K562 (cell line): ENCODE results near the gene KLHL18. TPM values are rescaled to one million over a fixed set of nuclear protein-coding genes. Genes with fewer than 3 reads are reported as not detected.

ENCODE experiments used
- ARHGAP35 ChIP-seq: fragments of 450-650 bp; IDR thresholded peaks from 2 replicates; pipeline ENCODE4 v1.6.1; 2018; ENCODE audit not compliant: partially characterized antibody
- BRF1 ChIP-seq: IDR thresholded peaks from 3 replicates; pipeline ENCODE4 v1.6.1; 2011; ENCODE audit warnings: borderline replicate concordance, mild to moderate bottlenecking; ENCODE audit not compliant: insufficient read length; ENCODE audit errors: extremely low read depth
- CHCHD3 ChIP-seq: fragments of 250-450 bp; sonication (Bioruptor Pico); IDR thresholded peaks from 2 replicates; pipeline ENCODE4 v2.1.2; 2022; ENCODE audit warnings: mild to moderate bottlenecking
- ELF2 ChIP-seq: fragments of 250-450 bp; sonication (Bioruptor Pico); IDR thresholded peaks from 2 replicates; pipeline ENCODE4 v1.5.0; 2021; ENCODE audit warnings: mild to moderate bottlenecking
- ESRRB ChIP-seq: fragments of 250-450 bp; sonication (Bioruptor Pico); IDR thresholded peaks from 2 replicates; pipeline ENCODE4 v1.5.0; 2020; ENCODE audit warnings: mild to moderate bottlenecking, moderate library complexity, borderline replicate concordance
- GABPB1 ChIP-seq: sonication (generic); formaldehyde crosslinking; IDR thresholded peaks from 2 replicates; pipeline ENCODE4 v1.8.0; 2022; ENCODE audit warnings: mild to moderate bottlenecking, missing genetic modification reagents
- HNRNPH1 ChIP-seq: fragments of 200-400 bp; formaldehyde crosslinking; optimal IDR thresholded peaks from 2 replicates; pipeline ENCODE3; 2017; ENCODE audit warnings: low read depth, mild to moderate bottlenecking, low read length, moderate library complexity
- HOXB6 ChIP-seq: fragments of 250-450 bp; sonication (Bioruptor Pico); IDR thresholded peaks from 2 replicates; pipeline ENCODE4 v1.5.1; 2022; ENCODE audit warnings: mild to moderate bottlenecking, borderline replicate concordance
- KDM2B ChIP-seq: fragments of 250-450 bp; sonication (Bioruptor Pico); IDR thresholded peaks from 2 replicates; pipeline ENCODE4 v1.8.0; 2021; ENCODE audit warnings: mild to moderate bottlenecking, moderate library complexity
- LARP7 ChIP-seq: fragments of 450-650 bp; IDR thresholded peaks from 2 replicates; pipeline ENCODE4 v1.6.1; 2016
- PURB ChIP-seq: sonication (generic); formaldehyde crosslinking; IDR thresholded peaks from 2 replicates; pipeline ENCODE4 v1.9.0; 2021; ENCODE audit warnings: low read depth, mild to moderate bottlenecking, missing genetic modification reagents
- U2AF1 ChIP-seq: fragments of 200-400 bp; formaldehyde crosslinking; optimal IDR thresholded peaks from 2 replicates; pipeline ENCODE3; 2017; ENCODE audit warnings: mild to moderate bottlenecking, low read depth, low read length, moderate library complexity
- U2AF2 ChIP-seq: fragments of 200-400 bp; formaldehyde crosslinking; optimal IDR thresholded peaks from 2 replicates; pipeline ENCODE3; 2017; ENCODE audit warnings: low read depth, mild to moderate bottlenecking, low read length
- ZNF311 ChIP-seq: fragments of 250-450 bp; sonication (Bioruptor Pico); IDR thresholded peaks from 2 replicates; pipeline ENCODE4 v1.4.0; 2020; ENCODE audit warnings: mild to moderate bottlenecking, moderate library complexity
- polyA plus RNA-seq, 8 experiments: library from polyadenylated mRNA; depleted of rRNA in 4 of 8; stranded (reverse) in 5 of 8; unstranded in 3 of 8; fragments of >200 nt; fragmentation: Nextera tagmentation in 2 of 8; fragmentation: Illumina TruSeq in 1 of 8; extraction: Ambion mirVana in 2 of 8; extraction: Trizol in 1 of 8; gene quantifications; 2 replicates each; pipeline versions ENCODE4 v1.2.1 to v1.2.3, GENCODE V29; 2011 to 2014; ENCODE audit warnings: inconsistent platforms in 1 of 8, missing spikeins in 1 of 8
- total RNA-seq, 7 experiments: library from RNA; depleted of rRNA in 6 of 7; stranded (reverse); fragments of >200 nt in 6 of 7; fragmentation: Illumina TruSeq in 2 of 7; extraction: Trizol in 2 of 7; gene quantifications; 2 replicates each; pipeline versions ENCODE4 v1.2.1 to v1.2.3, GENCODE V29; 2011 to 2021; ENCODE audit warnings: low replicate concordance in 1 of 7
- TF ChIP-seq, protein P1 (sequence below): fragments of 150-350 bp; conservative IDR thresholded peaks from 2 replicates; pipeline ENCODE4 v1.6.1; 2014; ENCODE audit warnings: low read length
- TF ChIP-seq, protein P2 (sequence below): fragments of 250-450 bp; sonication (Bioruptor Pico); IDR thresholded peaks from 2 replicates; pipeline ENCODE4 v1.8.0; 2021; ENCODE audit warnings: mild to moderate bottlenecking, moderate library complexity
- TF ChIP-seq, protein P3 (sequence below), 2 experiments: fragments of 450-650 bp in 1 of 2; IDR thresholded peaks; 2 replicates each; pipeline ENCODE4 v1.6.1; 2011 to 2017; ENCODE audit warnings: low read depth in 2 of 2, antibody characterized with exemption in 1 of 2, borderline replicate concordance in 1 of 2, low read length in 1 of 2, mild to moderate bottlenecking in 1 of 2, mixed read lengths in 1 of 2; ENCODE audit not compliant: control insufficient read depth in 1 of 2
- TF ChIP-seq, protein P4 (sequence below): fragments of 450-650 bp; formaldehyde crosslinking; IDR thresholded peaks from 2 replicates; pipeline ENCODE4 v1.4.0; 2020; ENCODE audit warnings: mild to moderate bottlenecking, moderate library complexity
- TF ChIP-seq, protein P5 (sequence below): sonication (generic); formaldehyde crosslinking; IDR thresholded peaks from 2 replicates; pipeline ENCODE4 v1.8.0; 2022; ENCODE audit warnings: mild to moderate bottlenecking, missing genetic modification reagents

KLHL18 gene
- total and polyA plus RNA-seq, 9 of the 15 experiments (the other 6 are each of a cell fraction or from before 2014, with no cell fraction given) = 26.7 to 97.5 (median 48.7) TPM

DNA sequence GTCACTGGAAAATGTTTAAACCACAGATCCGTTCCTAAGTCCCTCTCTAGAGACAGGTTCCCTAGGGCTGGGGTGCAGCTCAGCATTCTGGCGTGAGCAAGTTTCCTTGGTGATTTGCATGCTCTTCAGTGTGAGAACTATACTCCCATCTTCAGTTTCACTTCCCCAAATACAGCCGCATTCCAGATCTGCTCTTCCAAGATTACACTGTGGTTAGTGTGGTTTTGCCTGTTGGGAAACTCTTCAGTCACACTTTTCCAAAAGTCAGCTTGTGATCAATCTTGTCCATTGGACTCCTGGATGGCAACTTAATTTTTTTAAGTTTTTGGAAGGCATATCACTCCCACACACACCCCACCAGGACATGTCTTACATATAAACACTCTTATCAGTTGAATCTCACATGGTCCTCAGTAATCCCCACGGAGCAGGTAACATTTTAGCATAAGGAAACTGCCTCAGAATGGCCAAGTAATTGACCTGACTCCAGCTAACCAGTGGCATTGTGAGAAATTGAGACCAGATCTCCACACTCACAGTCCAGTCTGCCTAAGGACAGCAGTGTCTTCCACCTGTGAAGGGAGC lies 64.6 kb downstream of the KLHL18 start (continued):
- TF ChIP-seq CHCHD3 (CRISPR knock-in tag) = no peak
- TF ChIP-seq U2AF2 = no peak
- TF ChIP-seq, protein P1, sequence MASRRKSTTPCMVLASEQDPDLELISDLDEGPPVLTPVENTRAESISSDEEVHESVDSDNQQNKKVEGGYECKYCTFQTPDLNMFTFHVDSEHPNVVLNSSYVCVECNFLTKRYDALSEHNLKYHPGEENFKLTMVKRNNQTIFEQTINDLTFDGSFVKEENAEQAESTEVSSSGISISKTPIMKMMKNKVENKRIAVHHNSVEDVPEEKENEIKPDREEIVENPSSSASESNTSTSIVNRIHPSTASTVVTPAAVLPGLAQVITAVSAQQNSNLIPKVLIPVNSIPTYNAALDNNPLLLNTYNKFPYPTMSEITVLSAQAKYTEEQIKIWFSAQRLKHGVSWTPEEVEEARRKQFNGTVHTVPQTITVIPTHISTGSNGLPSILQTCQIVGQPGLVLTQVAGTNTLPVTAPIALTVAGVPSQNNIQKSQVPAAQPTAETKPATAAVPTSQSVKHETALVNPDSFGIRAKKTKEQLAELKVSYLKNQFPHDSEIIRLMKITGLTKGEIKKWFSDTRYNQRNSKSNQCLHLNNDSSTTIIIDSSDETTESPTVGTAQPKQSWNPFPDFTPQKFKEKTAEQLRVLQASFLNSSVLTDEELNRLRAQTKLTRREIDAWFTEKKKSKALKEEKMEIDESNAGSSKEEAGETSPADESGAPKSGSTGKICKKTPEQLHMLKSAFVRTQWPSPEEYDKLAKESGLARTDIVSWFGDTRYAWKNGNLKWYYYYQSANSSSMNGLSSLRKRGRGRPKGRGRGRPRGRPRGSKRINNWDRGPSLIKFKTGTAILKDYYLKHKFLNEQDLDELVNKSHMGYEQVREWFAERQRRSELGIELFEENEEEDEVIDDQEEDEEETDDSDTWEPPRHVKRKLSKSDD = no peak
- no peak for TF ChIP-seq ZNF311 (CRISPR knock-in tag)
- TF ChIP-seq BRF1 = no peak
- no peak for TF ChIP-seq HOXB6
- TF ChIP-seq, protein P2, sequence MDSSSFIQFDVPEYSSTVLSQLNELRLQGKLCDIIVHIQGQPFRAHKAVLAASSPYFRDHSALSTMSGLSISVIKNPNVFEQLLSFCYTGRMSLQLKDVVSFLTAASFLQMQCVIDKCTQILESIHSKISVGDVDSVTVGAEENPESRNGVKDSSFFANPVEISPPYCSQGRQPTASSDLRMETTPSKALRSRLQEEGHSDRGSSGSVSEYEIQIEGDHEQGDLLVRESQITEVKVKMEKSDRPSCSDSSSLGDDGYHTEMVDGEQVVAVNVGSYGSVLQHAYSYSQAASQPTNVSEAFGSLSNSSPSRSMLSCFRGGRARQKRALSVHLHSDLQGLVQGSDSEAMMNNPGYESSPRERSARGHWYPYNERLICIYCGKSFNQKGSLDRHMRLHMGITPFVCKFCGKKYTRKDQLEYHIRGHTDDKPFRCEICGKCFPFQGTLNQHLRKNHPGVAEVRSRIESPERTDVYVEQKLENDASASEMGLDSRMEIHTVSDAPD = peak; percentile 37; the same call in 1 of the 2 replicates
- TF ChIP-seq, protein P3, sequence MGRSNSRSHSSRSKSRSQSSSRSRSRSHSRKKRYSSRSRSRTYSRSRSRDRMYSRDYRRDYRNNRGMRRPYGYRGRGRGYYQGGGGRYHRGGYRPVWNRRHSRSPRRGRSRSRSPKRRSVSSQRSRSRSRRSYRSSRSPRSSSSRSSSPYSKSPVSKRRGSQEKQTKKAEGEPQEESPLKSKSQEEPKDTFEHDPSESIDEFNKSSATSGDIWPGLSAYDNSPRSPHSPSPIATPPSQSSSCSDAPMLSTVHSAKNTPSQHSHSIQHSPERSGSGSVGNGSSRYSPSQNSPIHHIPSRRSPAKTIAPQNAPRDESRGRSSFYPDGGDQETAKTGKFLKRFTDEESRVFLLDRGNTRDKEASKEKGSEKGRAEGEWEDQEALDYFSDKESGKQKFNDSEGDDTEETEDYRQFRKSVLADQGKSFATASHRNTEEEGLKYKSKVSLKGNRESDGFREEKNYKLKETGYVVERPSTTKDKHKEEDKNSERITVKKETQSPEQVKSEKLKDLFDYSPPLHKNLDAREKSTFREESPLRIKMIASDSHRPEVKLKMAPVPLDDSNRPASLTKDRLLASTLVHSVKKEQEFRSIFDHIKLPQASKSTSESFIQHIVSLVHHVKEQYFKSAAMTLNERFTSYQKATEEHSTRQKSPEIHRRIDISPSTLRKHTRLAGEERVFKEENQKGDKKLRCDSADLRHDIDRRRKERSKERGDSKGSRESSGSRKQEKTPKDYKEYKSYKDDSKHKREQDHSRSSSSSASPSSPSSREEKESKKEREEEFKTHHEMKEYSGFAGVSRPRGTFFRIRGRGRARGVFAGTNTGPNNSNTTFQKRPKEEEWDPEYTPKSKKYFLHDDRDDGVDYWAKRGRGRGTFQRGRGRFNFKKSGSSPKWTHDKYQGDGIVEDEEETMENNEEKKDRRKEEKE (IDR thresholded peaks at IDR 0.05; ENCODE audit: borderline replicate concordance in 1 of 2, control insufficient read depth in 1 of 2, low read depth in 2 of 2, low read length in 1 of 2) = no peak
- TF ChIP-seq, protein P4, sequence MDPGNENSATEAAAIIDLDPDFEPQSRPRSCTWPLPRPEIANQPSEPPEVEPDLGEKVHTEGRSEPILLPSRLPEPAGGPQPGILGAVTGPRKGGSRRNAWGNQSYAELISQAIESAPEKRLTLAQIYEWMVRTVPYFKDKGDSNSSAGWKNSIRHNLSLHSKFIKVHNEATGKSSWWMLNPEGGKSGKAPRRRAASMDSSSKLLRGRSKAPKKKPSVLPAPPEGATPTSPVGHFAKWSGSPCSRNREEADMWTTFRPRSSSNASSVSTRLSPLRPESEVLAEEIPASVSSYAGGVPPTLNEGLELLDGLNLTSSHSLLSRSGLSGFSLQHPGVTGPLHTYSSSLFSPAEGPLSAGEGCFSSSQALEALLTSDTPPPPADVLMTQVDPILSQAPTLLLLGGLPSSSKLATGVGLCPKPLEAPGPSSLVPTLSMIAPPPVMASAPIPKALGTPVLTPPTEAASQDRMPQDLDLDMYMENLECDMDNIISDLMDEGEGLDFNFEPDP = no peak
- TF ChIP-seq PURB = no peak
- TF ChIP-seq, protein P5, sequence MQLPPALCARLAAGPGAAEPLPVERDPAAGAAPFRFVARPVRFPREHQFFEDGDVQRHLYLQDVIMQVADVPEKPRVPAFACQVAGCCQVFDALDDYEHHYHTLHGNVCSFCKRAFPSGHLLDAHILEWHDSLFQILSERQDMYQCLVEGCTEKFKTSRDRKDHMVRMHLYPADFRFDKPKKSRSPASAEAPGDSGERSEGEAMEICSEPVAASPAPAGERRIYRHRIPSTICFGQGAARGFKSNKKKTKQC (CRISPR knock-in tag) = no peak
- no peak for TF ChIP-seq ESRRB (CRISPR knock-in tag)
- TF ChIP-seq LARP7 = no peak
- no peak for TF ChIP-seq KDM2B (CRISPR knock-in tag)
- no peak for TF ChIP-seq U2AF1
- TF ChIP-seq ELF2 = no peak
- peak; percentile 67 for TF ChIP-seq GABPB1
- TF ChIP-seq ARHGAP35 = no peak
- TF ChIP-seq HNRNPH1 = no peak
